Smooth muscle cell (in vitro differentiated cells): ENCODE results near the gene VAPA. TPM values are rescaled to one million over a fixed set of nuclear protein-coding genes. Genes with fewer than 3 reads are reported as not detected.

Experiments used
- DNase-seq: peaks from one replicate; lab custom pipeline; 2025; ENCODE audit not compliant: unreplicated experiment; lab: John Stamatoyannopoulos, UW
- H2AFZ ChIP-seq: fragments of 200-600 bp; sonication (generic); 2 replicates; pipeline ENCODE4 v1.6.0; 2016; ENCODE audit warnings: antibody characterized with exemption, low read depth, mild to moderate bottlenecking
- H3F3A ChIP-seq: fragments of 200-600 bp; sonication (generic); 2 replicates; pipeline ENCODE4 v1.6.0; 2017; ENCODE audit warnings: antibody characterized with exemption, low read depth
- H3K27ac ChIP-seq: fragments of 200-600 bp; sonication (generic); 2 replicates; pipeline ENCODE4 v1.5.1; 2016; ENCODE audit warnings: low read depth, mild to moderate bottlenecking
- H3K27me3 ChIP-seq: fragments of 200-600 bp; sonication (generic); 2 replicates; pipeline ENCODE4 v1.6.1; 2016; ENCODE audit warnings: low read depth, mild to moderate bottlenecking
- H3K36me3 ChIP-seq: fragments of 200-600 bp; sonication (generic); 2 replicates; pipeline ENCODE4 v1.5.1; 2016; ENCODE audit warnings: low read depth
- H3K4me1 ChIP-seq: fragments of 200-600 bp; sonication (generic); 2 replicates; pipeline ENCODE4 v1.5.1; 2016; ENCODE audit warnings: low read depth
- H3K4me2 ChIP-seq: fragments of 200-600 bp; sonication (generic); 2 replicates; pipeline ENCODE4 v1.6.0; 2016; ENCODE audit warnings: mild to moderate bottlenecking
- H3K4me3 ChIP-seq: fragments of 200-600 bp; sonication (generic); 2 replicates; pipeline ENCODE4 v1.5.1; 2016; ENCODE audit warnings: mild to moderate bottlenecking
- H3K79me2 ChIP-seq: fragments of 200-600 bp; sonication (generic); 2 replicates; pipeline ENCODE4 v1.6.0; 2016; ENCODE audit warnings: low read depth, mild to moderate bottlenecking
- H3K9ac ChIP-seq: fragments of 200-600 bp; sonication (generic); 2 replicates; pipeline ENCODE4 v1.6.0; 2016; ENCODE audit warnings: low read depth
- H3K9me3 ChIP-seq: fragments of 200-600 bp; sonication (generic); replicated peaks from 2 replicates; pipeline ENCODE4 v1.5.1; 2016; ENCODE audit warnings: low read depth
- H4K20me1 ChIP-seq: fragments of 200-600 bp; sonication (generic); 2 replicates; pipeline ENCODE4 v1.6.0; 2016; ENCODE audit warnings: low read depth
- WGBS: methylation state at CpG from one replicate; pipeline ENCODE4 v1.1.7; 2016; ENCODE audit warnings: low lambda C conversion rate; 5-methylcytosine and 5-hydroxymethylcytosine counted together
- polyA plus RNA-seq: library from polyadenylated mRNA; unstranded; fragments of >200 nt; fragmentation: Nextera tagmentation; extraction: Ambion mirVana; gene quantifications from 2 replicates; pipeline ENCODE4 v1.2.1, GENCODE V29; 2016
- total RNA-seq: library from RNA; depleted of rRNA; stranded (reverse); fragments of >200 nt; gene quantifications from 2 replicates; pipeline ENCODE4 v1.2.3, GENCODE V29; 2014
- TF ChIP-seq, protein P1 (sequence below): fragments of 200-600 bp; sonication (generic); IDR thresholded peaks from 2 replicates; pipeline ENCODE4 v1.5.1; 2017; ENCODE audit warnings: borderline replicate concordance, mild to moderate bottlenecking, antibody characterized with exemption; ENCODE audit not compliant: insufficient read depth, poor library complexity, severe bottlenecking

VAPA gene
- total and polyA plus RNA-seq, 2 experiments from 2014 or later = 315 to 350 TPM

DNA sequence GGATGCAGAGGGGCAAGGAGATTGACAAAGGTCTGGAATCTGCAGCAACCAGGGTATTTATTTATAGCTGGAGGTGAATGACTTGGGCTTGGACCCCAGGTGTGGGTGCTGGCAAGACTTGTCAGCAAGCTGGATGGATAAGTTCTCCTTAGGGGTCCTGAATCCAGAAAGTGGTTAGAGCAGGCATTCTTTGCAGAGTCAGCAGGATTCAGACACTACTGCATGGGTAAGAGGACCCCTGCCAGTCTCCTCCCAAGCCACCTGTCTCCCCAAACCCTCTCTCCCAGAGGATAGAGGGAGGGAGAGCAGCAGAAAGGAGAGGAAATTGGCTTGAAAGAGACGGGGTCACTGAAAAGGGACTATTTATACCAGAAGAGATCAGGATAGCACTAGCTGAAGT, 89.5 kb downstream of the VAPA start:
- no peaks in the 10 kb centered on the region for H4K20me1 ChIP-seq
- H3K9me3 ChIP-seq = peaks cover 17% of the 10 kb centered on the region
- no peak overlapping the region for H3K9ac ChIP-seq
- WGBS = 95% methylated on average over 1 of the region's 1 CpG
- H3K79me2 ChIP-seq = no peaks in the 10 kb centered on the region
- DNase-seq = no peak
- H3K4me2 ChIP-seq = no peak overlapping the region
- TF ChIP-seq, protein P1, sequence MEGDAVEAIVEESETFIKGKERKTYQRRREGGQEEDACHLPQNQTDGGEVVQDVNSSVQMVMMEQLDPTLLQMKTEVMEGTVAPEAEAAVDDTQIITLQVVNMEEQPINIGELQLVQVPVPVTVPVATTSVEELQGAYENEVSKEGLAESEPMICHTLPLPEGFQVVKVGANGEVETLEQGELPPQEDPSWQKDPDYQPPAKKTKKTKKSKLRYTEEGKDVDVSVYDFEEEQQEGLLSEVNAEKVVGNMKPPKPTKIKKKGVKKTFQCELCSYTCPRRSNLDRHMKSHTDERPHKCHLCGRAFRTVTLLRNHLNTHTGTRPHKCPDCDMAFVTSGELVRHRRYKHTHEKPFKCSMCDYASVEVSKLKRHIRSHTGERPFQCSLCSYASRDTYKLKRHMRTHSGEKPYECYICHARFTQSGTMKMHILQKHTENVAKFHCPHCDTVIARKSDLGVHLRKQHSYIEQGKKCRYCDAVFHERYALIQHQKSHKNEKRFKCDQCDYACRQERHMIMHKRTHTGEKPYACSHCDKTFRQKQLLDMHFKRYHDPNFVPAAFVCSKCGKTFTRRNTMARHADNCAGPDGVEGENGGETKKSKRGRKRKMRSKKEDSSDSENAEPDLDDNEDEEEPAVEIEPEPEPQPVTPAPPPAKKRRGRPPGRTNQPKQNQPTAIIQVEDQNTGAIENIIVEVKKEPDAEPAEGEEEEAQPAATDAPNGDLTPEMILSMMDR = no peak
- H2AFZ ChIP-seq = no peak overlapping the region
- no peak overlapping the region for H3K4me3 ChIP-seq
- no peak overlapping the region for H3K27ac ChIP-seq
- H3F3A ChIP-seq = no peaks in the 10 kb centered on the region
- no peaks in the 10 kb centered on the region for H3K27me3 ChIP-seq
- H3K4me1 ChIP-seq = no peaks in the 10 kb centered on the region
- no peaks in the 10 kb centered on the region for H3K36me3 ChIP-seq

DNA sequence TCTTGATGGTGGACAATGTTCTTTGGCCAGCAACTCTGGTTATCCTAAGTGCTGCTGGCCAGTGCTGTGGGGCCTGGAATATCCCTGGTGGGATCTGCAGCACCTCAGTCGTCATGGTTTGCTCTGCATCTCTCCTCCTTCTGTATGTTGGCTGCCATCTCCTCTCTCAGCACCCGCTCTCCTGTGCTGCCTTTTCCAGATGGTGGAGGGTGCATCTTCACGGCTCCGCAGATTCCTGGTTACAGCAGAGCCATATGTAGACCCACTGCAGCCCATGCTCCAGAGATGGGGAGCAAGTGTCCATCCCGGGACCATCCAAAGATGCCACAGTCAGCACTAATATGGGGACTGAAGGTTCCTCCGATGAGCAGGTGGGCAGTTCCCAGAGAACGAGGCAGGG, 90.0 kb downstream of the VAPA start:
- no peaks in the 10 kb centered on the region for H3K79me2 ChIP-seq
- no peak overlapping the region for H3K9ac ChIP-seq
- 93% methylated on average over 7 of the region's 7 CpGs for WGBS
- H3K9me3 ChIP-seq = peaks cover 12% of the 10 kb centered on the region
- no peaks in the 10 kb centered on the region for H3K4me1 ChIP-seq
- no peaks in the 10 kb centered on the region for H4K20me1 ChIP-seq
- H3K4me2 ChIP-seq = no peak overlapping the region
- no peak for DNase-seq
- H3K36me3 ChIP-seq = no peaks in the 10 kb centered on the region
- H3F3A ChIP-seq = no peaks in the 10 kb centered on the region
- no peak overlapping the region for H2AFZ ChIP-seq
- no peak overlapping the region for H3K4me3 ChIP-seq
- TF ChIP-seq, protein P1 = no peak
- H3K27me3 ChIP-seq = no peaks in the 10 kb centered on the region
- H3K27ac ChIP-seq = no peak overlapping the region

DNA sequence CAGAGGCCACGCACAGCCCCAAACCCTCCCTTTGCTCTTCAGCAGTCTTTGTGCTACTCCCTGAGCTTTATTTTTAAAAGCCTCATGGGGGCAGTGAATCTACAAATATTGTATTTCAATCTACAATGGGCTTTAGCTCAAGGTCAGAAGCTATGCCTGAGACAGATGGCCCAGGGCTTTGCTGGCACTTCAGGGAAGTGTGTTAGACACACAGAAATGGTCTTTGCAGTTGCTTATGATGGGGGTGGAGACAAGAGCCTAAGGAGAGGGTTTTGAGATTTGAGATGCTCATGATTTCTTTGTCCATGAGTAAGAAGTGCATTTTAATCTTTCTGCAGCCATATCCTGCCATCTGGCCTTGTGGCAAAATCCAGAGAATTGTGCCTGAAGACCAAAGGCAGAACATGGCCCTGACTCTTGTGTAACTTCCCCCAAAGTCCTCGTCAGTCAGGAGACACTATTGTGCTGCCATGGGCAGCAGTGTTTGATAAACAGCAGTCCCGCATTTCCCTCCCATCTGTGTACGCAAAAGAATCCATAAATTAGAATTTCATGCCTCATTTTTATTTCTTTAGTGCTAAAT, 92.6 kb downstream of the VAPA start:
- Histone ChIP-seq H3K27me3 (no peaks in the 10 kb centered on the region), H3K4me2 (no peak overlapping the region), H2AFZ (no peak overlapping the region), H3K79me2 (no peaks in the 10 kb centered on the region), H3K4me1 (no peaks in the 10 kb centered on the region), H3K9me3 (no peaks in the 10 kb centered on the region), H3K27ac (no peak overlapping the region), H4K20me1 (no peaks in the 10 kb centered on the region), H3K4me3 (no peak overlapping the region), H3F3A (no peaks in the 10 kb centered on the region), H3K9ac (no peak overlapping the region), H3K36me3 (no peaks in the 10 kb centered on the region)
- DNase-seq = no peak
- TF ChIP-seq, protein P1 = no peak
- 67% methylated on average over 4 of the region's 4 CpGs for WGBS

DNA sequence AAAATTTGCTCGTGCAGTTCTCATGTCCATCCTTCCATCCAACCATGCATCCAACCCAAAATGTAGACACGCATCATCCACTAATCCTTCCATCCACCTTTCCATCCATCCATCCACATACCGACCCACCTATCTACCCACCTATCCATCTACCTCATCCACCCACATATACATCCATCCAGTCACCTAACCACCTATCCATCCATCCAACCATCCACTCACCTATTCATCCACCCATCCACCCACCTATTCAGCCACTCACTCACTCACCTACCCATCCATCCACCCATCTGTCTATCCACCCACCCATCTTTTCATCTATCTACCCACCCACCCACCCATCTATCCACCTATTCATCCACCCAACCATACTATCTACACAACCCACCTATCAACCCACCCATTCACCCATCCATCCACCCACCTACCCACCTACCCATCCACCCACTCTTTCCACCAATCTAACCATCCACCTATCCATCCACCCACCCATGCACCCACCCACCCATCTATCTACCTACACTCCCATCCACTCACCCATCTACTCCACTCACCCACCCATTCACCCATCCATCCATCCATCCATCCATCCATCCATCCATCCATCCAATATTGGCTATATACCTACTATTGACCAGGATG, 94.3 kb downstream of the VAPA start:
- Histone ChIP-seq H4K20me1 (no peaks in the 10 kb centered on the region), H3K4me1 (no peaks in the 10 kb centered on the region), H3K27me3 (no peaks in the 10 kb centered on the region), H3K4me2 (no peak overlapping the region), H3K27ac (no peak overlapping the region), H3K4me3 (no peak overlapping the region), H3F3A (no peaks in the 10 kb centered on the region), H3K79me2 (no peaks in the 10 kb centered on the region), H3K36me3 (no peaks in the 10 kb centered on the region), H3K9me3 (no peaks in the 10 kb centered on the region), H2AFZ (no peak overlapping the region), H3K9ac (no peak overlapping the region)
- DNase-seq = no peak
- TF ChIP-seq, protein P1 = no peak
- WGBS = 100% methylated on average over 2 of the region's 3 CpGs
